Activated effector memory CD4-positive, alpha-beta T cell treated with anti-CD3 and anti-CD28 coated beads, Interleukin-2, amount 50 U/mL, for 16 hours (primary cell): ENCODE measurements around the gene S100A11.

ENCODE experiments used
- DNase-seq: peaks from one replicate; pipeline ENCODE4 v3.0.0-alpha.2; 2020

S100A11 gene

GRCh38 chr1:152001631-152002584 is 34.9 kb downstream of the S100A11 start:
- peak; percentile 90 for DNase-seq

- no peak for DNase-seq
These were observed 35.7 kb downstream of the S100A11 start for GRCh38 chr1:152000964-152001630.

- no peak for DNase-seq
These were observed 38.0 kb downstream of the S100A11 start for GRCh38 chr1:151998611-151999362.

GRCh38 chr1:151997284-151997570 is 39.6 kb downstream of the S100A11 start:
- no peak for DNase-seq

- DNase-seq = no peak
These were observed 41.0 kb downstream of the S100A11 start for GRCh38 chr1:151995774-151996173.

- no peak for DNase-seq
These were observed 41.8 kb downstream of the S100A11 start for GRCh38 chr1:151994956-151995355.

GRCh38 chr1:151993734-151994496 is 42.9 kb downstream of the S100A11 start, which contains the start of gene S100A10:
S100A10 (minus strand) TSS chr1:151993859; CDS start chr1:151986230, 7,629 bp downstream.
- DNase-seq = peak; percentile 92

- peak; percentile 79 for DNase-seq
These were observed 43.6 kb downstream of the S100A11 start for GRCh38 chr1:151993084-151993733.

GRCh38 chr1:151992303-151993083 is 44.3 kb downstream of the S100A11 start:
- DNase-seq = peak; percentile 77

GRCh38 chr1:151991663-151992302 is 45.0 kb downstream of the S100A11 start:
- DNase-seq = no peak

- no peak for DNase-seq
These were observed 46.0 kb downstream of the S100A11 start for GRCh38 chr1:151990856-151991198.

GRCh38 chr1:151990058-151990855 is 46.5 kb downstream of the S100A11 start:
- no peak for DNase-seq

GRCh38 chr1:151989211-151989862 is 47.5 kb downstream of the S100A11 start:
- peak; percentile 83 for DNase-seq

- no peak for DNase-seq
These were observed 48.3 kb downstream of the S100A11 start for GRCh38 chr1:151988405-151988923.

- no peak for DNase-seq
These were observed 50.2 kb downstream of the S100A11 start for GRCh38 chr1:151986501-151987190.

- no peak for DNase-seq
These were observed 51.0 kb downstream of the S100A11 start for GRCh38 chr1:151985768-151986167.

- DNase-seq = no peak
These were observed 51.5 kb downstream of the S100A11 start for GRCh38 chr1:151985270-151985669.

GRCh38 chr1:151984313-151984956 is 52.4 kb downstream of the S100A11 start:
- DNase-seq = peak; percentile 69
